ENCODE results near the gene GFI1B.
"Not testable (repeated sequence)": the region's sequence is repeated elsewhere in the genome, so short reads cannot be mapped to it uniquely, and the experiment has no call there.

Gene GFI1B

DNA sequence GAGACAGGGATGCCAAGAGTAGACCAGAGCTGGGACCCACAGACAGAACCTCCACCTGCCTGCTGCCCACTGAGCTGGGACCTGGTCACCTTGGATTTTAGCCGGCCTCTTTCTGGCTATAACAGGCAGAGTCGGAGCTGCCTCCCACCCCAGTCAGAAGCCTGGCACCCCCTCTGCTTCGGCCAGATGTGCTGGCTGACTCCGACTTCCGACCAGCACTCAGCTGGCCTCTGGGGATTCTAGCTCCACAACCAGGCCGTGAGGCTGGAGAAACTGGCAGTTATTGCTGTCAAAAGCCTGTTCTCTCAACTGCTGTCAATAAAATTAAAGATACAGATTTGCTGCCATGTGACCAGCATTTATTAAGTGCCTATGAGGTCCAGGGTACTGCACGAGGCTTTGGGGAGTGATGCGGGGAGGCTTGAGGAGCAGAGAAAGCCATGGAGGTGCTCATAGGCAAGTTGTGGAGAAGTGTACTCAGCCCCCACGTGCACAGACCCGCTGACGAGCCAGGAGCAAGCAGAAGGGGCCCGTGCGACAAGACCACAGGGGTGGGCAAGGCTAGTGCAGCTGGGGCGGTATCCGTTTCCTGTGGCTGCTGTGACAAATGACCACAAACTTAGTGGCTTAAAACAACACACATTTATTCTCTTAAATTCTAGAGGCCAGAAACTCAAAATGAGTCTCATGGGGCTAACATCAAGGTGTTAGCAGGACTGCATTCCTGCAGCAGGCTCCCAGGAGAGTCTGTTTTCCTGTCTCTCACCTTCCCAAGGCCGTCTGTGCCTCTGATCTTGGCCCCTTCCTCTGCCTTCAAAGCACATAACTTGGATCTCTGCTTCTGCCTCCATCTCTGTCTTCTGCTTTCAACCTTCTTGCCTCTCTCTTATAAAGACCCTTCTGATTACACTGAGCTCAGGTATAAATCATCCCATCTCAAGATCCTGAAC, 13.1 kb downstream of the GFI1B start:
- no peak for DNase-seq

DNA sequence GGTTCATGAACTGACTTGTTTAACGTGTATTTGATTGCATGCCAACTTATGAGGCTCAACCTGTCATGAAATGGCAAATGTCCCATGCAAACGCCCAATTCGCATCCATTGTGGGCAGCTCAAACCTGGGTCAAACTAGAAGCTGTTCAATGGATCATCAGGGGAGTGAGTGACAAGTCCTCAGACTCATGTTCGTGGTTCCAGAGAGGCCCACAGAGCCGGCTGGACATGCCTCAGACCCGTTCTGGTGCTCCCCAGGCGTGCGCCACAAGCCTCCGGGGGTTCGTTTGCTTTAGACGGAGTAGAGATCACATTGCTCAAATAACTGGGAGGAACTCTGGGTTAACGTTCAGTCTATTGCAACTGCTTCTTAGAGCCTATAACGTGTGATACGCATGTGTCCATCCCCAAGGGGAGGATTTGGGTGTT, 15.0 kb downstream of the GFI1B start:
- no peak for DNase-seq

DNA sequence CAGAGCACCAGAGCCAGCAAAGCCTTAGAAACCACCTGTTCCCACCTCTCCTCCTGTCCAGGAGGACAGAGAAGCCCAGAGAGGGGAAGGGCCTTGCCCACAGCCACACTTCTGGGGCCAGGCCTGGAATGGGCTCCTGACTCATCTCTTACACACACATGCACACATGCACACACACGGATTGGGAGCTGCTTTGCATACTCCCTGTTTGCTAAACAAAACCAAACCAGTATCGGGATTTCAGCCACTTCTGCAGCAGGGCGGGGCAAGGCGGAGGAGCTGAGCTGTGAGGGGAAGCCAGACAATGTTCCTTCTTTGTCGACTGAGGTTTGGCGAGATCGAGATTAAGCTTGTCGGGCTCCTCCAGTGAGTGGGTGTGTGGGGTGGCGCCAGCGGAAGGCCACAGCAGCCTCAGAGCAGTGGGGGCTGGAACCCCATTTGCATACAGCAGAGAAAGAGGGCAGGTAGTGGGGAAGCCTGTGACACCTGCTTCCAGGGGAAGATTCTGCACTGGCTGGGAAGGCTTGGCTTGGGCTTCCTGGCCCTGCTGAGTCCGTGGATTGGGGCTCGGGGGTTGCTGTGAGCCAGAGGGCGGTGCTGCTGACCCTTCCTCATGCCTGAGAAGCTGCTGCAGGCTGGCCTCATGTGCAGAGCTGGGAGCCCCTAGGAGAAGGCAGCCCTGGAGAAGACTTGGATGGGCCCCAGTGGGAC, 16.1 kb downstream of the GFI1B start:
- DNase-seq, result peak; percentile 69 to 82 (median 76)

- DNase-seq, result no peak
These were observed 16.6 kb downstream of the GFI1B start for GRCh38 chr9:132995121-132995420.

DNA sequence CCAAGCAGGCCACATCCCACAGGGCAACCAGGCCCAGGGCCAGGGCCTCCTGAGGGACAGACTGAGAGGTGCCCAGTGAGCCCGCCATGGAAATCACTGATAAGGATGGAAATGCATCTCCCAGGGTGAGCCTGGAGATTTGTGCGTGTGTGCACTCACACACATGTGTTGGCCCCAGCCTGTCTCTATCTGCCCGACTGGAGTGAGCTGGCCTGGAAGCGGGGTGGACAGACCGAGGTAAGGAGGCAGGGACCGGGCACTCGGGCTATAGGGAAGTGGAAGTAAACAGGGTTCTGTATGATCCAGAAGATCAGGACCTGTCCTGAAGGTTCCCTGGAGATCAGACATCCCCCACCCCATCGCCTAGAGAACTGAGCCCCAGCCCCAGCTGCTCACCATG, 17.4 kb downstream of the GFI1B start:
- no peak for DNase-seq

DNA sequence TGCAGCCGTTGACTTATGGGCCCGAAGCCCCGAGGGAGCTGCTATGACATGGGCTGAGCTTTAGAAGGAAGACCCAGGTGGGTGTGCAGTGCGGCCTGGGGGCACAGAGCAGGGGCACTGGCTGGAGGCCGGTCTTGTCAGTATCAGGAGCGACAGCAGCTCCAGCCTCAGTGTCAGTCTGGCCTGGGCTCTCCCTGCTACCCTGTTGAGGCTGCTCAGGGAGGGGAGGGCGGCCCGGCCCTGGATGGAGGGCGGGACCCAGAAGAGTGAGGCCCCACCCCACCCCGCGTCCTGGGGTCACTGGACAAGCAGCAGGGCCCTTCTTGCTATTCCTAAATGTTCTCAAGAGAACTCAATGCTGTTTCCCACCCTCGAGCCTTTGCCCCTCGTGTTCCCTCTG, 18.0 kb downstream of the GFI1B start:
- no peak for DNase-seq

DNA sequence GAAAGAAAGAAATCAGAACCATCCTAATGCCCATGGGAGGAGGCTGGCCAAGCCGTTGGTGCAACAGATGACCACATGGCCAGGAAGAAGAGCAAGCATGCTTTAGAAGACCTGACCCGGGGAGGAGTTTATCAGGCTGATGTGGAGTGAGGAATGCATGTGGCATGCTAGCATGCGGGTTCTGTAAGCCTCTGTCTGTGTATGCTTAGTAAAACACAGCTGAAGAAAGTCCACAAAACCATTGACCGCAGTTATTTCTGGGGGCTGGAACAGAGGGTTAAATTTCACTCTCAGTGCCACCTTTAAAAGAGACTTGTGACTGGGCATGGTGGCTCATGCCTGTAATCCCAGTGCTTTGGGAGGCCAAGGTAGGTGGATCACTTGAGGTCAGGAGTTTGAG, 19.1 kb downstream of the GFI1B start:
- no peak for DNase-seq

DNA sequence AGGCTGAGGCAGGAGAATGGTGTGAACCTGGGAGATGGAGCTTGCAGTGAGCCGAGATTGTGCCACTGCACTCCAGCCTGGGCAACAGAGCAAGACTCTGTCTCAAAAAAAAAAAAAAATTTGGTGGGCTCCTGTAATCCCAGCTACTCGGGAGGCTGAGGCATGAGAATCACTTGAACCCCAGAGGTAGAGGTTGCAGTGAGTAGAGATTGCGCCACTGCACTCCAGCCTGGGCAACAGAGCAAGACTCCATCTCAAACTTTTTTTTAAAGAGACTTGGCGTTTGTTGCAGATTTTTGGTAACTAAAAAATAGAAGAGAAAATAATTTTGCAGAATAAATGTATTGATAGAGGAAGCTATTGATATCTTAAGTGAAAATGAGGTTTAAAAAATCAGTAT, 19.7 kb downstream of the GFI1B start:
- DNase-seq, result not testable (repeated sequence)

DNA sequence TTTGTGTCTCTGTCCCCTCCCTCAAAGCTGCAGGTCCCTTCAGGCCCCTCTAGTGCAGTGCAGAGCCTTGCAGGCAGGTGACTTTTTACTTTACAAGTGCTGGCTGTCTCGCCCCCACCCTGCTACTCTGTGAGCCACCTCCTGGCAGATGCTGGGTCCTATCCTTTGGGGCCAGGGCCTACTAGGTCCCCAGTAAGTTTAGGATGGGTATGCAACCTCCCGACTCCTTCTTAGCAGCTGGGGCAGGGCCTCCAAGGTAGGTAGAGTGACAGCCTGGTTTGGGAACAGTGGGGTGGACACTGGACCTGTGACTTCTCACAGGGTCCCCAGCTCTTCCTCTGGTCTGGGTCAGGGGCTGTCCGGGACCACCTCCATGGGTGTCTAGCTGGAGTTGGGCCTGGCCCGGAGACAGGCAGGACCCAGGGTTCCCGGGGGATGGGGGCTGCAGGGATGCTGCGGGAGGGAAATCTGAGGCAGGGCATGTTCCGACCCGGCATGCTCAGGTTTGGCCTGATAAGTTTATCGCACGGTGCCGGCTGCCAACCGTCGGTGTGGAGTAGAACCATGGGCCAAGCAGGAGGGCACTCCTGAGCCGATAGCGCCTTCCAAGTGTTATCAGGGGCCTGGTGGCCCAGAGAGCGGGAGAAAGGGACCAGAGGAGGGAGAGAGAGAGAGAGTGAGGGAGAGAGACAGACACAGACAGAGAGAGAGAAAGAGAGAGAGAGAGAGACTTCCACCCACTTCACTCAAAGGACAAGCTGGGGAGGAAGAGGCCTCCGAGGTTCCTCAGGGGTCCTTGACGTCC, 20.5 kb downstream of the GFI1B start:
- DNase-seq, result no peak

- DNase-seq, result no peak
These were observed 23.9 kb downstream of the GFI1B start for GRCh38 chr9:133002147-133003070.

GRCh38 chr9:133003071-133003461, 24.6 kb downstream of the GFI1B start:
- DNase-seq, result no peak

- no peak for DNase-seq
These were observed 25.2 kb downstream of the GFI1B start for GRCh38 chr9:133003671-133004090.

DNA sequence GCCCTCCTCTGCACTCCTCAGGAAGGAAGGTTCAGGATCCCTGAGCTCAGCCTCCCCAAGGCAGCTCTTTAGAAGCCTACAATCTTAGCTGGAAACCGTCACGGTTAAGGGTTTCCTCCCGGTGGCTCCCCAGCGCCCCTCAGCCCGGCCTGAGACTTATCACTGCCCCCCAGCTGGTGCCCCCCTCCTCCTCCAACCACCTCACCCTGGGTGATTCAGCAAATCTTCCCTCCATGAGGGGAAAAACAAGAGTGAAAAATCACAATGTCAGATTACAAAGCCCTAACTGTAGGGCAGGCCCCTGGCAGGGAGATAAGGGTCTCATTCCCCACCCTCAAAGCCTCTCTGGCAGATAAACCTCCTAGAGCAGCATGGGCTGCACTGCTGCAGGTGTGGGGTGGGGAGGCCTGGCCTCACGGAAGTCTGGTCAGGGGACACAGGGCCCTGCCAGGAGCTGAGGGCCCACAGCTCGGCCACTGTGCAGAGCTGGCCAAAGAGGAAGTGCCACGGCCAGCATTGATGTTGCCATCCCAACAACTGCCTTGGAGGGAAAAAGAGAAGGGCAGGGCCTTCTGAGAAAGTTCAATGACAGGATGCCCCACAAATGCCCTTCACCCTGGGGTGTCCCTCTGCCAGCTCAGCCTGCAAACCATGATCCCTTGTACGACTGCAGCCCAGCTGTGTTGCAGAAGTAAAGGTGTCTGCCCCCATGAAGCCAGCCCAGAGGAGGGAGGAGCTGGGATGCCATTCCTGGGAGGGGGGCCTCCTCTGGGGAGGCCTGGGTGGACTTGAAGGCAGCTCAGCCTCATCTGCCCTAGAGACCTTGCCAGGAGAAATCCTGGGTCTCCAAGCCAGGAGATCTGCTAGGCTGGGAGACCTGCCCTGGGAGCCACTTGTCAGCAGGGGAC, 25.9 kb downstream of the GFI1B start:
- peak; percentile 37 to 52 (median 49) for DNase-seq

- no peak for DNase-seq
These were observed 26.7 kb downstream of the GFI1B start for GRCh38 chr9:133004999-133005760.

DNA sequence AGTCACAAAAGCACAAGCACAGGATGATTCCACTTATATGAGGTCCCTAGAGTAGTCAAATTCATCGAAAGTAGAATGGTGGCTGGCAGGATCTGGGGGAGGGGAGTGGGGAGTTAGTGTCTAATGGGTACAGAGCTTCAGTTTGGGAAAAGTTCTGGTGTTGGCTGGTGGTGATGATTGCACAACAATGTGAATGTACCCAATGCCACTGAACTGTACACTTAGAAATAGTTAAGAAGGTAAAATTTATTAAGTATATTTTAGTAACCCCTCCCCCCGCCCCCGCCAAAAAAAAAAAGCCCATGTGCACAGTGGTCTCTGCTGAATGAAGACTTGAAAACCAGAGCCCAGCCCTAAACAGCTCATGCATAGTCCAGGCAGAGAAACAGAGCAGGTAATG, 27.5 kb downstream of the GFI1B start:
- no peak for DNase-seq

- DNase-seq, result no peak
These were observed 28.3 kb downstream of the GFI1B start for GRCh38 chr9:133006731-133007352.

- DNase-seq, result no peak
These were observed 29.9 kb downstream of the GFI1B start for GRCh38 chr9:133008406-133008805.

- DNase-seq, result peak; percentile 53 to 60 (median 57)
These were observed 30.3 kb downstream of the GFI1B start for GRCh38 chr9:133008824-133009223.

DNA sequence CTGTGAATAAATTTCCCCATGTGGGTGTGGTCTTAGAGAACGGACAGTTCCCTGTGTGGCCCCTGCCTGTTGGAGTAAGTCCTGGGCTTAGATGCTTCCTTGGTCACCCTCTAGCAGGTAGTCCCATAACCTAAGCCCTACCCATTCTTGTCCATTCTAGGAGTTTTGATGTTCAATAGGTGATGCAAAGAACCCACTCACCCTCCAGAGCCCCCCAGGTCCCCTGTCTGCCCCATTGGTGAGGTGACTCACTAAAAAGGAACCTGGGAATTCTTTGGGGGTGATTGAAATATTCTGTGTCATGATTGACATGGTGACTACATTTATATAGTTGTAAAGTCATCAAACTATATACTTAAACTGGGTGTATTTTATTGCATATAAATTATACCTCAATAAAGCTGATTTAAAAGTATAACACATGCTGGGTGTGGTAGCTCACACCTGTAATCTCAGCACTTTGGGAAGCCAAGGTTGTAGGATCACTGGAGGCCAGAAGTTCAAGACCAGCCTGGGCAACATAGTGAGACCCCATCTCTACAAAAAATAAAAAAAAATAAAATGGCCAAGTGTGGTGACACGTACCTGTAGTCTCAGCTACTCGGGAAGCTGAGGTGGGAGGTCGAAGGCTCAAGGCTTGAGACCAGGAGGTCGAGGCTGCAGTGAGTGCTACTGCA, 31.6 kb downstream of the GFI1B start:
- no peak for DNase-seq

All from suppressor macrophage treated with lipopolysaccharide for 1 hour (primary cell).